Neural progenitor cell (in vitro differentiated cells): ENCODE results near the gene GDPD5. TPM values are rescaled to one million over a fixed set of nuclear protein-coding genes. Genes with fewer than 3 reads are reported as not detected.

ENCODE experiments used
- DNase-seq: peaks from one replicate; pipeline ENCODE4 v3.0.0-alpha.2; 2016; ENCODE audit warnings: low spot score
- H2AFZ ChIP-seq: fragments of 200-600 bp; sonication (generic); replicated peaks from 2 replicates; pipeline ENCODE4 v1.6.1; 2016; ENCODE audit warnings: antibody characterized with exemption
- H3F3A ChIP-seq: fragments of 200-600 bp; sonication (generic); 2 replicates; pipeline ENCODE4 v1.6.1; 2016; ENCODE audit warnings: antibody characterized with exemption, low read depth
- H3K27ac ChIP-seq: fragments of 200-600 bp; sonication (generic); 2 replicates; pipeline ENCODE4 v1.5.1; 2016; ENCODE audit warnings: mild to moderate bottlenecking
- H3K27me3 ChIP-seq: fragments of 200-600 bp; sonication (generic); 2 replicates; pipeline ENCODE4 v1.6.1; 2016; ENCODE audit warnings: mild to moderate bottlenecking, moderate library complexity
- H3K36me3 ChIP-seq: fragments of 200-600 bp; sonication (generic); 2 replicates; pipeline ENCODE4 v1.5.1; 2016
- H3K4me1 ChIP-seq: fragments of 200-600 bp; sonication (generic); 2 replicates; pipeline ENCODE4 v1.6.1; 2016; ENCODE audit warnings: mixed run types
- H3K4me2 ChIP-seq: fragments of 200-600 bp; sonication (generic); 2 replicates; pipeline ENCODE4 v1.6.1; 2016
- H3K4me3 ChIP-seq: fragments of 200-600 bp; sonication (generic); 2 replicates; pipeline ENCODE4 v1.5.1; 2016
- H3K79me2 ChIP-seq: fragments of 200-600 bp; sonication (generic); 2 replicates; pipeline ENCODE4 v1.6.1; 2016; ENCODE audit warnings: low read depth
- H3K9ac ChIP-seq: fragments of 200-600 bp; sonication (generic); 2 replicates; pipeline ENCODE4 v1.6.1; 2016
- H3K9me3 ChIP-seq: fragments of 200-600 bp; sonication (generic); 2 replicates; pipeline ENCODE4 v1.5.1; 2016; ENCODE audit warnings: low read depth
- H4K20me1 ChIP-seq: fragments of 200-600 bp; sonication (generic); 2 replicates; pipeline ENCODE4 v1.6.1; 2016; ENCODE audit warnings: low read depth
- H3K27ac Mint-ChIP-seq: 3 replicates; pipeline ENCODE4 v1.8.0; 2021; ENCODE audit warnings: mixed read lengths
- H3K27me3 Mint-ChIP-seq: 2 replicates; pipeline ENCODE4 v1.8.0; 2022; ENCODE audit warnings: low read depth, mild to moderate bottlenecking, inconsistent platforms, moderate library complexity, mixed read lengths; ENCODE audit not compliant: insufficient read depth
- H3K36me3 Mint-ChIP-seq: 3 replicates; pipeline ENCODE4 v1.8.0; 2021; ENCODE audit warnings: mixed read lengths
- H3K4me1 Mint-ChIP-seq: 3 replicates; pipeline ENCODE4 v1.8.0; 2021; ENCODE audit warnings: mixed read lengths
- H3K4me3 Mint-ChIP-seq: 3 replicates; pipeline ENCODE4 v1.8.0; 2021; ENCODE audit warnings: mild to moderate bottlenecking, moderate library complexity, mixed read lengths
- H3K9me3 Mint-ChIP-seq: 3 replicates; pipeline ENCODE4 v1.8.0; 2020; ENCODE audit warnings: mixed read lengths
- EZH2 ChIP-seq: fragments of 200-600 bp; sonication (generic); IDR thresholded peaks from 2 replicates; pipeline ENCODE4 v1.6.1; 2017; ENCODE audit warnings: antibody characterized with exemption, mild to moderate bottlenecking, moderate library complexity
- EZH2phosphoT487 ChIP-seq: fragments of 200-600 bp; sonication (generic); IDR thresholded peaks from 2 replicates; pipeline ENCODE4 v1.6.1; 2017; ENCODE audit warnings: antibody characterized with exemption
- total RNA-seq: library from RNA; depleted of rRNA; stranded (reverse); fragments of >200 nt; gene quantifications from 2 replicates; pipeline ENCODE4 v1.2.3, GENCODE V29; 2015; ENCODE audit warnings: low replicate concordance
- TF ChIP-seq, protein P1 (sequence below): fragments of 200-600 bp; sonication (generic); IDR thresholded peaks from 2 replicates; pipeline ENCODE4 v1.5.1; 2017; ENCODE audit warnings: antibody characterized with exemption, mild to moderate bottlenecking

GDPD5 gene
- total RNA-seq, 1 donor from 2014 or later, result 11.3 TPM

DNA sequence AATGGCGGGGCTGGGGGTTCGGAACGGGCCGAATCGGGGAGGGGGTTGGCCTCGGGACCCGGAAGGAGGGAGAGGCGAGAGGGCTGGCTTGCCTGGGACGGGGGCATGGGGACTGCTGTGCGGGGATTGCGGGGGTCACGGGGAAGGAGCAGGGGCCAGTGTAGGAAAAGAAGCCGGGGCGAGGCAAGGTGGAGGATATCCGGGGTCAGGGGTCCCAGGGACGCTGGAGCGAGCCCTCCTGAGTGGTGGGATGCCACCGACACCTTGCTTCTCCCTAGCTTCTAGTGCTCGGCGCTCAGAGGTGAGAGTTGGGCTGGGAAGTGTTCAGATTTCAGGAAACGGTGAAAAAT is 426 bp upstream of the GDPD5 start:
- no peak for TF ChIP-seq EZH2phosphoT487
- TF ChIP-seq, protein P1, sequence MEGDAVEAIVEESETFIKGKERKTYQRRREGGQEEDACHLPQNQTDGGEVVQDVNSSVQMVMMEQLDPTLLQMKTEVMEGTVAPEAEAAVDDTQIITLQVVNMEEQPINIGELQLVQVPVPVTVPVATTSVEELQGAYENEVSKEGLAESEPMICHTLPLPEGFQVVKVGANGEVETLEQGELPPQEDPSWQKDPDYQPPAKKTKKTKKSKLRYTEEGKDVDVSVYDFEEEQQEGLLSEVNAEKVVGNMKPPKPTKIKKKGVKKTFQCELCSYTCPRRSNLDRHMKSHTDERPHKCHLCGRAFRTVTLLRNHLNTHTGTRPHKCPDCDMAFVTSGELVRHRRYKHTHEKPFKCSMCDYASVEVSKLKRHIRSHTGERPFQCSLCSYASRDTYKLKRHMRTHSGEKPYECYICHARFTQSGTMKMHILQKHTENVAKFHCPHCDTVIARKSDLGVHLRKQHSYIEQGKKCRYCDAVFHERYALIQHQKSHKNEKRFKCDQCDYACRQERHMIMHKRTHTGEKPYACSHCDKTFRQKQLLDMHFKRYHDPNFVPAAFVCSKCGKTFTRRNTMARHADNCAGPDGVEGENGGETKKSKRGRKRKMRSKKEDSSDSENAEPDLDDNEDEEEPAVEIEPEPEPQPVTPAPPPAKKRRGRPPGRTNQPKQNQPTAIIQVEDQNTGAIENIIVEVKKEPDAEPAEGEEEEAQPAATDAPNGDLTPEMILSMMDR, result no peak
- no peak for TF ChIP-seq EZH2
- Mint-ChIP-seq H3K4me3 (peak overlapping the region; percentile 94), H3K36me3 (no peaks in the 10 kb centered on the region), H3K27ac (no peak overlapping the region), H3K27me3 (peaks cover 29% of the 10 kb centered on the region), H3K9me3 (no peaks in the 10 kb centered on the region), H3K4me1 (peaks cover 55% of the 10 kb centered on the region)
- H3K27ac ChIP-seq, result no peak overlapping the region
- H3K36me3 ChIP-seq, result no peaks in the 10 kb centered on the region
- H2AFZ ChIP-seq, result peak overlapping the region; percentile 88
- H3K27me3 ChIP-seq, result peaks cover 25% of the 10 kb centered on the region
- H3K9ac ChIP-seq, result peak overlapping the region; percentile 1
- no peaks in the 10 kb centered on the region for H4K20me1 ChIP-seq
- peaks cover 4% of the 10 kb centered on the region for H3F3A ChIP-seq
- peaks cover 30% of the 10 kb centered on the region for H3K79me2 ChIP-seq
- peak overlapping the region; percentile 97 for H3K4me2 ChIP-seq
- H3K9me3 ChIP-seq, result no peaks in the 10 kb centered on the region
- H3K4me1 ChIP-seq, result peaks cover 18% of the 10 kb centered on the region
- DNase-seq, result no peak
- peak overlapping the region; percentile 94 for H3K4me3 ChIP-seq

DNA sequence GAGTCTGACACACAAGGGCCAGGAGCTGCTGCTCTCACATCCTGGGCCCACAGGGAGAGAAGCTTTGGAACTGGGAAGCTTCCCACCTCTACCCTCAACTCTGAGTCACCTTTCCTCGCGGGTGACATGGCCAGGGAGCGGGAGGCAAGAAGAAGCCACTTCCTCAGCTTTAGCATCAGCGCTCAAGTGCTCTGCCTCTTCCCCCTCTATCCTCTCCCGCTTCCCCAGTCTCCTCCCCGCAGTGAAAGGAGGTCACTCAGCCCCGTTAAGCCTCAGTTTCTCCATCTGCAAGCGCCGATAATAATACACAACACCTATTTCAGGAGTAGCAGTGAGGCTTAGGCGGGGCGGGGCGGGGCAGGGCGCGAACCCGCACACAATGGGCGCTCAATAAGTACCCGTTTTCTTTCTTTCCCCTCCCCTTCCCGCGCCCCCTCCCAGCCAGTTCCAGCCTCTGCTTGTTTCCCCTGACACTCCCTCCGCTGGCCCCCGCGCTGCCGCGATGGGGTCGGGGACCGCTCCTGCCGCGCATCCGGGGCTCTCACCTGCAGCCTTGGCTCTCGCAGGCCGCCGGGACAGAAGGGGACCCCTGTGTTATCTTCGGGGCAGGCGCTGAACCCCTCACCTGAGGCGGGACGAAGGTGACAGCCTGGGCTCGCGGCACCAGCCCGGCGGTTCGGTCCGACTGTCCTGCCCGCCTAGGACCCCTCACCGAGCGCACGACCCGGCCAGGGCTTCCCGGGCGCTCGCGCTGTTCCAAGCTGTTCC is 892 bp downstream of the GDPD5 start:
- Histone ChIP-seq H2AFZ (peak overlapping the region; percentile 59), H3K4me2 (peak overlapping the region; percentile 98), H3F3A (peaks cover 8% of the 10 kb centered on the region), H3K4me1 (peaks cover 23% of the 10 kb centered on the region), H3K79me2 (peaks cover 33% of the 10 kb centered on the region), H4K20me1 (no peaks in the 10 kb centered on the region), H3K27ac (no peak overlapping the region), H3K27me3 (peaks cover 25% of the 10 kb centered on the region), H3K9ac (peak overlapping the region; percentile 35), H3K9me3 (no peaks in the 10 kb centered on the region), H3K36me3 (no peaks in the 10 kb centered on the region), H3K4me3 (peak overlapping the region; percentile 94)
- Mint-ChIP-seq H3K27me3 (peaks cover 31% of the 10 kb centered on the region), H3K4me3 (peak overlapping the region; percentile 88), H3K4me1 (peaks cover 59% of the 10 kb centered on the region), H3K27ac (no peak overlapping the region), H3K36me3 (no peaks in the 10 kb centered on the region), H3K9me3 (no peaks in the 10 kb centered on the region)
- peak; percentile 23 for TF ChIP-seq EZH2phosphoT487
- no peak for TF ChIP-seq EZH2
- TF ChIP-seq, protein P1, result no peak
- peak; percentile 71 for DNase-seq

DNA sequence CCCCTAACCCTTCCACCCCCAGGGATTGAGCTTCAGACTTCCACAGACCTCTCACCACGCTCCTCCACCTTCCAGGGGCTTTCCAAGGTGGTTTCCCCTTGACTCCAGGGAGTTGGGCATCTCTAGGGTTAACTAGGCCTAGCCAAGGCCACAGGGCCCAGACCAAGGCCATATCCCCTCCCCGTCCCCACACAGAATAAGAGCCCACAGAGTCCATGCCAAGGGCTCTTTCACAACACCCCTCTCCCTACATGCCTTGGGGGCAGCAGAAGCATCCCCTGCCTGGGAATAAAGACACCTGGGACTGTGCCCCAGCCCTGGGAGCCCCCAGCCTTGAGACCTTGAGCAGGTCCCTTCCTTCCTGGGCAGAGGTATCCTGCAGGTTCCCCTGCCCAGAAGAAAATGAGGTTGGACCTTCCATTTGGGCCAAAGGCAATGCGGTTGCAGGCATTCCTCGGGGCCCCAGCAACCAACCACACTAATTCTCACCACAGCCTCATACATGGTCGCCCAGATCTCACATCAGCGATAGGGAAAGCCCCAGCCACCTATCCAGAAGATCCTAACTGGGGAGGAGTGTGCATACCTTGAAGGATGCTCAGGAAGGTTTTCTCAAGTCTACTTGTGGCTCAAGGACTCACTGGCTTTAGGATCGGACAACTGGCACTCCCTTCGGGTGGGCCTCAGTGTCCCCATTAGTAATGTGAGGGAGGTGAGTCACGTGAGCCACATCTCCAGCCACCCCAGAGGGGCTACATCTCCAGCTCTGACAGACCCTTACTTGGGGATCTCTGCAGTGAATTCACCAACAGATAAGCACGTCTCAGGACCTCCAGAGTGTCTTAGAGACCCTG is 1.7 kb downstream of the GDPD5 start:
- H3K4me3 ChIP-seq, result peak overlapping the region; percentile 94
- no peak for DNase-seq
- H3K27me3 ChIP-seq, result peaks cover 25% of the 10 kb centered on the region

More for the DNA sequence above, 1.7 kb downstream of the GDPD5 start:
- no peak overlapping the region for H3K27ac ChIP-seq
- peak overlapping the region; percentile 98 for H3K4me2 ChIP-seq
- Mint-ChIP-seq H3K4me1 (peaks cover 62% of the 10 kb centered on the region), H3K27me3 (peaks cover 31% of the 10 kb centered on the region), H3K9me3 (no peaks in the 10 kb centered on the region), H3K4me3 (peak overlapping the region; percentile 88), H3K36me3 (no peaks in the 10 kb centered on the region), H3K27ac (no peak overlapping the region)
- H3K9me3 ChIP-seq, result no peaks in the 10 kb centered on the region
- peaks cover 16% of the 10 kb centered on the region for H3F3A ChIP-seq
- H3K79me2 ChIP-seq, result peaks cover 33% of the 10 kb centered on the region
- no peak overlapping the region for H2AFZ ChIP-seq
- no peaks in the 10 kb centered on the region for H4K20me1 ChIP-seq
- TF ChIP-seq EZH2phosphoT487 (no peak), EZH2 (no peak)
- TF ChIP-seq, protein P1, result no peak
- peaks cover 31% of the 10 kb centered on the region for H3K4me1 ChIP-seq
- H3K9ac ChIP-seq, result no peak overlapping the region
- no peaks in the 10 kb centered on the region for H3K36me3 ChIP-seq
